T-helper 22 cell (primary cell): ENCODE data around the gene SRP68.
A peak's percentile ranks its signal among the peaks of the same experiment; 100 is the strongest.

ENCODE experiments used
- DNase-seq: peaks from one replicate; pipeline ENCODE4 v3.0.0-alpha.2; 2020; ENCODE audit warnings: low read depth

The SRP68 gene

DNA sequence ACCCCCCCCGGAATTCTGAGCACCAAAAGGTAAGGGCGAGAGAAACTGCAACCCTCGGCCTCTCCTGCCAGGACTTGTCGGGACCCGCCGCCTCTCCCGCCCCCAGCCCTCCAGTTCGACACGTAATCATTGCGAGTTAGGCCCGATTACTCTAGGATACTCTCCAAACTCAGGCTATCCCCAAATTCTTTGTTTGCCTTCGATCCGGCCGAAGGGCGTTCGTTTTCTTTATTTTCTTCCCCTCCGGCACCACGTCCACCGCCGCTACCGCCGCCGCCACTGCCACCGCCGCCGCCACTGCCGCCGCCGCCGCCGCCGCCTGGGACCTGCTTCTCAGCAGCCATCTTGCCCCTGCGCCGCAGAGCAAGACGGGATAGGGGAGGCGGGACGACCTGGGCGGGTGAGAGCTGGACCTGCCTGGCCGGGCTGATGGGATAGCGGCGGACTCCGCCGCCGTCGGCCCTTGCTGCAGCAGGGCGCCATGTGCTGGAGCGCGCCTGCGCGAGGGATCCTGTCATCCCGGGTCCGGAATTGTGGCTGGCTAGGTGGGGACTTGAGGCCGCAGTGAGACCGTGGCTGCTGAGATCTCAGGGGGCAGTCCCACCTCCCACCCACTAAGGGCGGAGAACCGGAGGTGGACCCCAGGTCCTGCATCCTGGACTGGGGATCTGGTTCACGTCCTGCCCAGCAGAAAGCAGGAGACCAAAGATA lies at the start of gene SRP68:
Gene SRP68, minus strand, starts transcription at position 370 of the 711 bp plus-strand sequence. Its CDS starts 26 bp downstream, at position 344.
- DNase-seq, result peak; percentile 69

DNA sequence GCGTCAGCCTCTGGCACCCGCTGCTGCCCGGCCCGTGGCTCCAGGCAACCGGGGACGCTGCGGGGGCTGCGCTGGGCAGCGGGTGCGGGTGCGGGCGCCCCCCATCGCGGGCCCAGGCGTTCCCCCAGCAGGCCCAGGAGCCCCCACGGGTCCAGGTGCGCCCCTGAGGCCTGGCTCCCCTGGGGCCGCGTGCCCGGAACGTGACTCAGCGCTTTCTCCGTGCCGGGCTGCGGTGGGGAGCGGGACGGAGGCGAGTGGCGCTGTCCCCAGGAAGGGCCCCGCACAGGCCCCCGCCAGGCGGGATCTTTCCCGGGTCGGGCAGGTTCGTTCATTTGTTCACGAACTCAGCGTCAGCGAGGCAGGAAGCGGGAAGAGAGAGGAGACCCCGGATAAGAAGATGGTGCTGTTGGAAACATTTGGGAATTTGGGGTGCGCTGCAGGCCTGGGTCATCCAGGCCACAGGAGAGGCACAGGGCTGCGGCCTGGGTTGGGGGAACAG lies 49.7 kb upstream of the SRP68 start:
- no peak for DNase-seq

DNA sequence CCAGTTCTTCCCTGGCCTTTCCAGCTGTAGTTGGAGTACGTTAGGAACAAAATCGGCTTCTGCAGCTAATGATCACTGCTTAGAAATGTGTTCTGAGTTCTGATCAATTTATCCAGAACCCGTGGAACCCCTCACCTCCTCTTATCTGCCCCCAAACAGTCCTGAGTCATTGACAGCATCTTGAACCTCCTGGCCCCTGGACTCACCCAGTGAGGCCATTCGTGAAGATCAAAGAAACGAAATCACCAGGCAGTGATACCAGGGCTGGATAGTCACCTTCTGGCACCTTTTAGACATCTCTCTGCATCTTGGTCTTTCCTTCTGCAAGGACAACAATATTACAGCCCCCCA lies 48.3 kb upstream of the SRP68 start:
- DNase-seq, result no peak

DNA sequence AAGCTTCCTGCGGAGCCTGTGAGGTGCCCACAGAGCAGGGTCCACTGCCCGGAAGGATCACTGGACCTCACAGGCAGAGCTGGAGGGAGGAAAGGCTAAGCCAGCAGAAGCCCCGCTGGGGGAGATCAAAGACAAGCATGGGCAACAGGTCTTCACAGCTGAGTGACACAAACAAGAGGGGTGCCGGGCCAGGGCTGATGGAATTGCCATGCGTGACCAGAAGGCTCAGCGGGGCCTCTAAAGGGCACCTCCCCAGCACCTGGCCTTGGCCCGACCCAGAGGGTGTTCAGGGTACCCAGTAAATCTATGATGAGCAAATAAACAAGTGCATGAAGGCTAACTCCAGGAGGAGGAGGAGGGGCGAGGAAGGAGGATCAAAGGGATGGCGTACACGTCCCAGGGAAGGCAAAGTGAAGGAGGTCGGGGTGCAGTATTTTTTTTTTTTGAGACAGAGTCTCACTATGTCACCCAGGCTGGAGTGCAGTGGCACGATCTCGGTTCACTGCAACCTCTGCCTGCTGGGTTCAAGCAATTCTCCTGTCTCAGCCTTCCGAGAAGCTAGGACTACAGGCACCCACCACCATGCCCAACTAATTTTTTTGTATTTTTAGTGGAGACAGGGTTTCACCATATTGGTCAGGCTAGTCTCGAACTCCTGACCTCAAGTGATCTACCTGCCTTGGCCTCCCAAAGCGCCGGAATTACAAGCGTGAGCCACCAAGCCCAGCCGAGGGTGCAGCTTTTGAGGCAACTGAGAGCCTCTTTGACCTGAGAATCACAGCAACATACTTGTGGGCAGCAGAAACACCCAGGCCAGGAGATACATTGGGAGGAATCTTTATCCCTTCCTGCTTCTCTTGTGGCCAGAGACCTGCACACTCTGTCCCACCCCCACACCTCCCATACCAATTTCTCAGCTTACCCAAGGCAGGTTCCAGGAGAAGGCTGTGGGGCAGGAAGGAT lies 47.4 kb upstream of the SRP68 start:
- no peak for DNase-seq

DNA sequence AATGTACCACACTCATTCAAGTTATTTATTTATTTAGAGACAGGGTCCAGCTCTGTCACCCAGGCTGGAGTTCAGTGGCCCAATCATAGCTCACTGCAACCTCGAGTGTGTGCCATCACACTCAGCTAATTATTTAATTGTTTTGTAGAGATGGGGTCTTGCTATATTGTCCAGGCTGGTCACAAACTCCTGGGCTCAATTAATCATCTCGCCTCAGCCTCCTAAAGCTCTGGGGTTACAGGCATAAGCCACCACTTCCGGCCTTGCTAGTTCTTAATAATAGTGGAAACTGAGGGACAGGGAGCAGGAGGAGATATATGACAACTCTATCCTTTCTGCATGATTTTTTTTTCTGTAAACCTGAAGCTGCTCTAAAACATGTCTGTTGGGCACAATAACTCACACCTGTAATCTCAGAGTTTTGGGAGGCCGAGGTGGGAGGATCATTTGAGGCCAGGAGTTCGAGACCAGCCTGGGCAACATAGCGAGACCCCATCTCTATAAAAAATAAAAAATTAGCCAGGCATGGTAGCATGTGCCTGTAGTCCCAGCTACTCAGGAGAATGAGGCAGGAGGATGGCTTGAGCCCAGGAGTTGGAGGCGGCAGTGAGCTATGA lies 42.9 kb upstream of the SRP68 start:
- no peak for DNase-seq

DNA sequence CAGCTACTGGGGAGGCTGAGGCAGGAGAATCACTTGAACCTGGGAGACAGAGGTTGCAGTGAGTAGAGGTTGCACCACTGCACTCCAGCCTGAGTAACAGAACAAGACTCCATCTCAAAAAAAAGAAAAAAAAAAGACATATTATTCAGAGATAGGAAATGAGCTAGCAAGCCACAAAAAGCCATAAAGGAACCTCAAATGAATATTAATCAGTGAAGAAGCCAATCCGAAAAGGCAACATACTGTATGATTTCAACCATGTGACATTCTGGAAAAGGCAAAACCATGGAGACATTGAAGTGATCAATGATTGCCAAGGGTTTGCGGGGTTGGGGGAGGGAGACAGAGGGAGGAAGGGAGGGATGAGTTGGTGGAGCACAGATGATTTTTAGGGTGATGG lies 39.6 kb upstream of the SRP68 start:
- no peak for DNase-seq

DNA sequence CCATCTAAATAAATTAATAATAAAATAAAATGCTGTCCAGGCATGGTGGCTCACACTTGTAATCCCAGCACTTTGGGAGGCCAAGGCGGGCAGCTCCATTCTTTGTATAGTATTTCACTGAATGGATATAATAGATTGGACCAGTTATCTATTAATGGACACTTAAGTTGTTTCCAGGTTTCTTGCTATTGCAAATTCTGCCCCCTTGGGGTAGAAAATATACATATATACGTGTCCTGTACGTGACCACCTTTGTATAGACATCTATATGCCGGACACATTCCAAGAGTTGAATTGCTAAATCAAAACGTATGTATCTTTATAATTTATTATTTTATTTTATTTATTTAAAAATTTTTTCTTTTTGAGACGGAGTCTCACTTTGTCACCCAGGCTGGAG lies 35.2 kb upstream of the SRP68 start:
- no peak for DNase-seq

DNA sequence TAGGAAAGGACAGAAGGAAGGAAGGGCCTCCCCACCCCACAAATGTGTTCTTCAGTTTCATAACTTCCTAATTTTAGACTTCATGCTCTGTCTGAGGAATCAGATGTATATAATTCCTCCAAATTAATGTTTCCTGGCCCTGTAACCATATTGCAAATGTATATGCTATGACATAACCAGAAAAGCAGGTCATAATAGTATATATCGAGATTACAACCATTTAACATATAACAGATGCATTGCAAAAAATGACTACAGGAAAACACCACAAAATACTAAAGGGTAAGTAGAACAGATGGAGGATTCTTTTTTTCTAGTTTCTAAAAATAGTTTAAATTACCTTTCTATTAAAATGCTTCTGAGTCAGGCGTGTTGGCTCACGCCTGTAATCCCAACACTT lies 34.4 kb upstream of the SRP68 start:
- DNase-seq, result no peak

DNA sequence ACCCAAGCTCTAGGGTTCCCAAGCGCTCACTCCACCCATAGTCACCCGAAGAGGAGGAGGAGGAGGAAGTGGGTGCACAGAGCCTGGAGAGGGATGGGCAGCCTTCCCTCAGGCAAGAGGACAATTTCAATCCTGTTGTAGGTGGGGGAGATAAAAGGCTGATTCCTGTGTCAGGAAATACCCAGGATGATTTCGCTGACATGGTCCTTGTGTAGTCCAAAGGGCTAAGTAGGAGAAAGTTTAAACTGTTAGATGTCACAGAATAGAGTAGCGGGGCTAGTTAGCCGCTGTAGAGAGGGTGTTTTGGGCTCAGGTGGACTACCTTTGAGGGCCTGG lies 32.5 kb upstream of the SRP68 start:
- no peak for DNase-seq

DNA sequence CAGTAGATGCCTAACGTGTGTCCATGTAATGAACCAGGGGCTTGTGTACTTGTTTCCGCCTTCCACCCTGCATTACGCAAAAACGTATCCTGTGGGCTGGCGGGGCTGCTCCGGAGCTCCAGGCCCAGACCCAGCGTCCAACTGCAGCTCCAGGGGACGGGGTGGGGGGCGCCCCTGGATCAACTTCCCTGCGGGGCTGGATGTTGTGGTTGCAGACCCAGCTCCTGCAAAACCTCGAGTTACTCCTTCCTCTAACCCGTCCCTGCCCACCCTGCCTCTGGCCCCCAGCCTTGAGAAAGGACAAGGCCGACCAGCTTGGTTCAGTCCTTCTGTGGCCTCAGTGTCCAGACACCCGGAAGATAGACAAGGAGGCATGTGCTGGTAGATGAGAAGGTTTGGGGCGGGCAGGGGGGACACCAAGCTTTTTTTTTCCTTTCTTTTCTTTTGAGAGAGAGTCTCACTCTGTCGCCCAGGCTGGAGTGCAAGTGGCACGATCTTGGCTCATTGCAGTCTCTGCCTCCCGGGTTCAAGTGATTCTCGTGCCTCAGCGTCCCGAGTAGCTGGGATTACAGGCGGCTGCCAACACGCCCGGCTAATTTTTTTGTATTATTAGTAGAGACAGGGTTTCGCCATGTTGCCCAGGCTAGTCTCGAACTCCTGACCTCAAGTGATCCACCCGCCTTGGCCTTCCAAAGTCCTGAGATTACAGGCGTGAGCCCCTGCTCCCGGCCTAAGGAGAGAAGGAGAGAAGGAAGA lies 32.0 kb upstream of the SRP68 start:
- DNase-seq, result no peak

DNA sequence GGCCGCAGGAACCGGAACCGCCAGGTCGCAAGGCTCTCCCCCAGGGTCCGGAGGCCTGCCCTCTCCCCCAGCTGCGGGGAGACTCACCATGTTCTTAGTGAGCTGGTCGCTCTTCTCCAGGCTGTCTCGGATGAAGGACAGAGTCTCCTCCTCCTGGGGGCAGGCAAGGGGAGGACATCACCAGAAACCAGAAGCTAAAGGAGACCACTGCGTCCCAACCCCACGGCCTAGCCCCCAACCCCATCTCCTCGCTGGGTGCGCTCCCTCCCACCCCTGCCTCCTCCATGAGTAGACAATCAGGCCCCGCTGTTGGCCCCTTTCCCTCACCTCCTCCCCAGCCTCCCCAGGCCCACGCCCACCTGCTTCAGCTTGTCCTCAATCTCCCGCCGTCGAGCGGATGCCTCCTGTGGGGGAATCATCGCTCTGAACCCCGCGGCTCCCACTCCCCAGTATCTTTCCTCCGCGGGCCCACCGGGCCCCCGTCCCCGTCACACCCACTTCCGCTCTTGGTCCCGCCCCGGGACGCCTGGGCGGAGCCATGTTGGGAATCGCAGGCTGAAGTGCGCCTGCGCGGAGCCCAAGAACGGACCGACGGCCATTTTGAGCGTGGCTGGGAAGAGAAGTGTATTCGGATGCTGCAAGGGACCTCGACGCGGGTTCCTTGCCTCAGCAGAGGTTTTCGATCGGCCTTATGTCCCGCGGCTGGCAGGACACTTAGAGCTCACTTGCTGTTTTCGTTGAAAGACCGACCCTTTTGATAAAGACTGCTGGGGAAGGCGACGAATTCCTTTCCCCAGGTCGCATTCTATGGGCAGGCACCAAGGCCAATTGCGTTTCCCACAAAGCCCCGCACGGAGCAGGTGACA lies 31.2 kb upstream of the SRP68 start, which contains the start of gene EXOC7:
Gene EXOC7, minus strand, starts transcription at position 514 of the 866 bp plus-strand sequence. Its CDS starts 95 bp downstream, at position 419.
- peak; percentile 83 for DNase-seq

DNA sequence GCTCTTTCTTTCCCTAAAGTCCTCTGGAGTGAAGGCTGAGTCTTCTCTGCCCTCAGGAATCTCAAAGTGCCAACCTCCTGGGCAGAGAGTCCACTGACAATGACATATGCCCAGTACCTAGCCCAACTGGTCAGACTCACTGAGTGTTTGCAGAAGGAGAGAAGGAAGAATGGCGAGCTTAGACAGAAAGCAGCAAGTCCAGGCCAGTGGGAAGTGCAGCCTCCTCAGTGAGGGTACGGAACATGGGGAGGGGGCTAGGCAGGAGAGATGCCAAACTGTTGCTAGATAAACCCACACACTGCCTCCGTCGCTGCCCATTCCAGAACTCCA lies 30.6 kb upstream of the SRP68 start:
- no peak for DNase-seq

DNA sequence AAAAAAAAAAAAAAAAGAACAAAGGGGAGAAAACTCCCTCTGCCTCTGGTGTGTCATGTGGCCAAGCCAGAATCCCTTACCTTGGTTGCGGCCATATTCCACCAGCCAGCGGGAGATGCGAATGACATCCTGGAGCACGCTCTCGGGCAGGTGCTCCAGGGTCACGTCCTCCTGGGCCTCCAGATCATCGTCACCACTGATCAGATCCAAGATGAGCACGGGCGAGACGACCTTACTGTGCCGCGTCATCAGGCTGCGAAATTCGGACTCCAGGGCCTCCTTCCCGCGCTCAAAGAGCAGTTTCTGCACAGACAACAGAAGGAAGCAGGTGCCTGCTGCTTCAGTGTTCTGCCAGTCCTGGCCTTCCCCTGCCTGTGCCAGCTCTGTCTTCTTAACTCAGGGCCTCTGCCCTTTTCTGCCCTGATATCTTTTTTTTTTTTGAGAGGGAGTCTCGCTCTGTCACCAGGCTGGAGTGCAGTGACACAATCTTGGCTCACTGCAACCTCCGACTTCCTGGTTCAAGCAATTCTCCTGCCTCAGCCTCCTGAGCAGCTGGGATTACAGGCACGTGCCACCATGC lies 25.5 kb upstream of the SRP68 start:
- no peak for DNase-seq

DNA sequence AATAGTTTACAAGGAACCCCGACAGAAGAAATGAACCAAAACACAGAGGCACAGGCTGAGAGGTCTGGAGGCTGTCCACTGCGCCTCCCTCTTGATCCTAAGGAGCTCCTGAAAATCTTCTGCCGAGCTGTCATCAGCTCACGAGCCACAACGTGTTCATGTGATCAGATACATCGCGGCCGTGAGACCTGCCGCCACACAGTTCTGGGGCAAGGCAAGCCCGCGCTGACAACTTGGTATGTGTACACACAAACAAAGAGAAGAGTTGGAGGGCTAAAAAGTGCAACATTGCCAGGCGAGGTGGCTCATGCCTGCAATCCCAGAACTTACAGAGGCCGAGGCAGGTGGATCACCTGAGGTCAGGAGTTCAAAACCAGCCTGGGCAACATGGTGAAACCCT lies 23.6 kb upstream of the SRP68 start:
- no peak for DNase-seq

DNA sequence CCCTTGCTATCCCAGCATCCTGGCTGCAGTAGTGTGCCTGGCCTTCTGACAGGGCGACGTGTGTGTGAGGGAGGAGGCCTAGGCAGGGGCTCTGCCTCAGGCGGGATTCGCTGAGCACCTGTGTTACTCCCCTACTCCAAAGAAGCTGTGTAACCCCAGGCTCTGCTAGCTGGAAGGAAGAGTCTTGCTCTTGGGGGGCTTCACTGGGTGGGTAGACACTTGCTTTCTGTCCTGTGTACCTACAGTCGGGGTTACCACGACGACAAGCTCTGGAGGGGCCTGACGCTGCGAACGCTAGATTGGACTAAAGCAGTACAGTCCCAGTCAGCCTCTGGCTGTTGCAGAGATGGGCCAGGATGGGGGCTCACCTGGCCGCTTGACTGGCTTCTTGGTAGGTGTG lies 21.7 kb upstream of the SRP68 start:
- DNase-seq, result no peak

DNA sequence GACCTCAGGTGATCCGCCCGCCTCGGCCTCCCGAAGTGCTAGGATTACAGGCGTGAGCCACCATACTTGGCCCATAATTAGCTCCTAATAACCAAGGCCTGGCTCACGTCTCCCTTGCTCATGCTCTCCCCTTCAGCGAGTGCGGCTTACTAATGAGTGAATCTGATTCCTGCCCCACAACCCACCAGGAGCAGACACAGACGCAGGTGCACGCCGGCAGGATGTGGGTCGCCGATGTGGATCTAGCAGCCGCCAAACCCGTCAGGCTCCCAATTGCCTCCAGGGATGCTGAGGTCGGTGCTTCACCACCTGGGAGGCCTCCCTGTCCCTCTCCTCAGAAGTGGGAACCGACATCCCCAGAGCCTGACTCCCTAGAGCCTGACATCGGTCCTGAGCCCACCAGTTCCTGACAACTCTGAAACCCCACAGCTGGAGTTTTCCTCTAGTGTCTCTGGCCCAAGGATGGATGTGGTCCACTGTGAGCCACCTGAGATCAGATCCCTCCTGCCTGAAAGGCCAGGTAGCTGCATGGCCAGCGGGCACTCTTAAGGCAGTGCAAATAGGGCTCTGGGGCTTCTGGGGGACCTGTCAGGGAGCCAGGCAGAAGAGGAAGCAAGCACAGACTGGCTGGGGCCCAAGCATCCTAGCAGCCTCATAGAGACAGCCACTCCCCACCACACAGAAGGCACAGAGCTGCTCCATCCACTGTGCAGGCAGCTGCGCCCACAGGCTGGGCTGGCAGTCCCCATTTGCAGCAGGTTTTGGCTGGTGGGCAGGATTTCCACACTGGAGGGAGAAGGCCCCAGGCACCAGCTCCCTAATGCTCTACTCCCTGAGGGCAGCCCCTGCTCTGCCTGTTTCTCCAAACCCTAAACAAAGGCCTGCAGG lies 20.5 kb upstream of the SRP68 start:
- DNase-seq, result no peak

DNA sequence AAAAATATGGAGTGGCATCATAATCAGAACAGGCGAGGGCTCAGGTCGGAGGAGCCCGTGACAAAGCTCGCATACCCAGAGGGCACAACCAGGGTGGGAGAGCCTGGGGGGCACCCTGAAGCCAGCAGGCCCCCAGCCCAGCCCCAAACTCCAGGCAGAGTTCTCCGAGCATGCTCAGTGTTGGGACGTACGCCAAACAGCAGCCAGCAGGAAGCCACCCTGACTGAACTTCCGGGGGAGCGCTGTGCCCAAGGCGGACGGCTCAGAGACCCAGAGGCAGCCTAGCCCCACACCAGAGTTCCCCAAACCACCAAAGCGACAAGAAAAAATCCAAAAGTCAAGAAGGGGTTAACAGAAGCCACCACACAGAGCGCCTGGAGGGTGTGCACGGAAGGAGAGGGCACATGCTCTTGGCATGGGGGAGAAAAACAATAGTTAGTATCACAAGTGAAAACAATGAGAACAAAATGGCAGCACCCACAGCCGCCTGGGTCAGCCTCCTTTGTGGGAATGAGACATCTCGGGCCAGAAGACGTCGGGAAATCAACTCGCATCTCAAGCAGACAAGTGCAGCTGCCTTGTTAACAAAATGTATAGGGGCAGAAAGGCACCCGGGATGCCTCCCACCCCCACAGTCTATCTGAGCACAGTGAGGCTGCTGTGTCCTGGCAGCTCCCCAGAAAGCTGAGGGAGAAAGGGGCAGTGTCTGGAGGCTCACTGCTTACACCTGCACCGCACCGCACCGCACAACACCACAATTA lies 19.4 kb upstream of the SRP68 start:
- DNase-seq, result no peak

DNA sequence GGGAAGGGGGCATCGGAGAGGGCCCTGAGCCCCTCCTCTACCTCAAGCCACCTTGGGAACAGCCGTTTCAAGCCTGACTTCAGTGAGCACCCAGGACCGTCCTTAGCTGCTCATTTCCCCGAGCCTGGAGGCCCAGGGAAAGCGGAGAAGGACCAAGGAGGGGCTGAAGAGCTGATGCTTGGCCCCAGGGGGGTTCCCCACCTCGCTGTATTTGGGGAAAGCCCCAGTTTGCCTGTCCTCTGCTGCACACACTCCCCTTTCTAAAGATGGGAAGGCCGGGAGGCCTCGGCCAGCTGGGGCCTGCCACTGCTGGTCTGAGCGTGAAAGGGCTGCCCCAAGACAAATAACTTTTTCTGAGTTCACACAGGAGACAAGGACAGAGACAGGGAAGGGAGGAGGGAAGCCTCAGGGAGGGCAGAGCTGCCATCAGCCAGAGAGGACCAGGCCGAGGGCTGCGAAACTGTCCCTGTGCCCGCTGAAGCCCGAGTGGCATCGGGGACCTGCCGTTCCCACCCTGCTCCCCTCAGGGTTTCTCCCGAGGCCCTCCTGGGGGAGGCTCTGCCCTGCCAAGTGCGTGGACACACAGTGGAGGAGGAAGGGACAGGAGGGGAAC lies 18.3 kb upstream of the SRP68 start:
- DNase-seq, result no peak
